ENCODE measurements around the gene PPP4R4. TPM values are rescaled to one million over a fixed set of nuclear protein-coding genes. Genes with fewer than 3 reads are reported as not detected.
"Not testable (repeated sequence)": the region's sequence is repeated elsewhere in the genome, so short reads cannot be mapped to it uniquely, and the experiment has no call there.

Gene PPP4R4
- total RNA-seq, 2 donors from 2014 or later: 2.6 to 6.7 TPM

GRCh38 chr14:94295360-94296180 is 121.4 kb downstream of the PPP4R4 start:
- DNase-seq: no peak
- no peak overlapping the region for H3K27ac Mint-ChIP-seq
- no peak for ATAC-seq
- no peaks in the 10 kb centered on the region for H3K4me1 Mint-ChIP-seq
- no peaks in the 10 kb centered on the region for H3K36me3 Mint-ChIP-seq (ENCODE audit: low read depth)
- no peak overlapping the region for H3K4me3 Mint-ChIP-seq
- H3K27me3 Mint-ChIP-seq: peaks cover 38% of the 10 kb centered on the region
- no peaks in the 10 kb centered on the region for H3K9me3 ChIP-seq (ENCODE audit: control insufficient read depth, low read length, poor library complexity, severe bottlenecking)

- H3K4me3 Mint-ChIP-seq; DNase-seq; H3K36me3 Mint-ChIP-seq (ENCODE audit: low read depth); H3K27ac Mint-ChIP-seq; H3K9me3 ChIP-seq (ENCODE audit: control insufficient read depth, low read length, poor library complexity, severe bottlenecking); H3K4me1 Mint-ChIP-seq: not testable (repeated sequence)
- peaks cover 38% of the 10 kb centered on the region for H3K27me3 Mint-ChIP-seq
- ATAC-seq: peak; percentile 36
Observed at GRCh38 chr14:94296181-94296545, 122.0 kb downstream of the PPP4R4 start.

- no peaks in the 10 kb centered on the region for H3K9me3 ChIP-seq (ENCODE audit: control insufficient read depth, low read length, poor library complexity, severe bottlenecking)
- Mint-ChIP-seq H3K36me3 (ENCODE audit: low read depth) (no peaks in the 10 kb centered on the region), H3K27ac (no peak overlapping the region), H3K4me1 (no peaks in the 10 kb centered on the region), H3K27me3 (peaks cover 34% of the 10 kb centered on the region), H3K4me3 (no peak overlapping the region)
- DNase-seq (no peak), ATAC-seq (no peak)
Observed at GRCh38 chr14:94298130-94298529, 124.0 kb downstream of the PPP4R4 start.

GRCh38 chr14:94303111-94303510 is 129.0 kb downstream of the PPP4R4 start:
- ATAC-seq (no peak), DNase-seq (no peak)
- no peaks in the 10 kb centered on the region for H3K4me1 Mint-ChIP-seq
- peaks cover 6% of the 10 kb centered on the region for H3K27me3 Mint-ChIP-seq
- no peaks in the 10 kb centered on the region for H3K36me3 Mint-ChIP-seq (ENCODE audit: low read depth)
- no peak overlapping the region for H3K27ac Mint-ChIP-seq
- H3K9me3 ChIP-seq (ENCODE audit: control insufficient read depth, low read length, poor library complexity, severe bottlenecking): no peaks in the 10 kb centered on the region
- no peak overlapping the region for H3K4me3 Mint-ChIP-seq

GRCh38 chr14:94304243-94304642 is 130.1 kb downstream of the PPP4R4 start:
- no peaks in the 10 kb centered on the region for H3K9me3 ChIP-seq (ENCODE audit: control insufficient read depth, low read length, poor library complexity, severe bottlenecking)
- ATAC-seq: no peak
- Mint-ChIP-seq H3K36me3 (ENCODE audit: low read depth) (no peaks in the 10 kb centered on the region), H3K27ac (no peak overlapping the region), H3K27me3 (no peaks in the 10 kb centered on the region), H3K4me1 (no peaks in the 10 kb centered on the region), H3K4me3 (no peak overlapping the region)
- DNase-seq: no peak

GRCh38 chr14:94305620-94306019 is 131.5 kb downstream of the PPP4R4 start:
- Mint-ChIP-seq H3K4me1 (no peaks in the 10 kb centered on the region), H3K27me3 (no peaks in the 10 kb centered on the region), H3K4me3 (no peak overlapping the region), H3K27ac (no peak overlapping the region), H3K36me3 (ENCODE audit: low read depth) (no peaks in the 10 kb centered on the region)
- no peaks in the 10 kb centered on the region for H3K9me3 ChIP-seq (ENCODE audit: control insufficient read depth, low read length, poor library complexity, severe bottlenecking)
- ATAC-seq: no peak
- DNase-seq: no peak

GRCh38 chr14:94306047-94306978 is 132.2 kb downstream of the PPP4R4 start:
- H3K9me3 ChIP-seq (ENCODE audit: control insufficient read depth, low read length, poor library complexity, severe bottlenecking): no peaks in the 10 kb centered on the region
- H3K4me3 Mint-ChIP-seq: no peak overlapping the region
- no peaks in the 10 kb centered on the region for H3K36me3 Mint-ChIP-seq (ENCODE audit: low read depth)
- ATAC-seq (no peak), DNase-seq (no peak)
- H3K27ac Mint-ChIP-seq: no peak overlapping the region
- H3K4me1 Mint-ChIP-seq: no peaks in the 10 kb centered on the region
- no peaks in the 10 kb centered on the region for H3K27me3 Mint-ChIP-seq

- H3K4me3 Mint-ChIP-seq: no peak overlapping the region
- DNase-seq: no peak
- H3K36me3 Mint-ChIP-seq (ENCODE audit: low read depth): no peaks in the 10 kb centered on the region
- ATAC-seq: no peak
- no peaks in the 10 kb centered on the region for H3K9me3 ChIP-seq (ENCODE audit: control insufficient read depth, low read length, poor library complexity, severe bottlenecking)
- no peaks in the 10 kb centered on the region for H3K4me1 Mint-ChIP-seq
- H3K27me3 Mint-ChIP-seq: no peaks in the 10 kb centered on the region
- no peak overlapping the region for H3K27ac Mint-ChIP-seq
Observed at GRCh38 chr14:94307410-94307992, 133.4 kb downstream of the PPP4R4 start.

- DNase-seq (no peak), ATAC-seq (no peak)
- no peak overlapping the region for H3K4me3 Mint-ChIP-seq
- no peaks in the 10 kb centered on the region for H3K36me3 Mint-ChIP-seq (ENCODE audit: low read depth)
- no peaks in the 10 kb centered on the region for H3K27me3 Mint-ChIP-seq
- no peak overlapping the region for H3K27ac Mint-ChIP-seq
- no peaks in the 10 kb centered on the region for H3K4me1 Mint-ChIP-seq
- no peaks in the 10 kb centered on the region for H3K9me3 ChIP-seq (ENCODE audit: control insufficient read depth, low read length, poor library complexity, severe bottlenecking)
Observed at GRCh38 chr14:94309721-94310120, 135.6 kb downstream of the PPP4R4 start.

- no peak for DNase-seq
- no peaks in the 10 kb centered on the region for H3K9me3 ChIP-seq (ENCODE audit: control insufficient read depth, low read length, poor library complexity, severe bottlenecking)
- no peaks in the 10 kb centered on the region for H3K27me3 Mint-ChIP-seq
- H3K4me3 Mint-ChIP-seq: no peak overlapping the region
- no peak for ATAC-seq
- no peaks in the 10 kb centered on the region for H3K36me3 Mint-ChIP-seq (ENCODE audit: low read depth)
- no peak overlapping the region for H3K27ac Mint-ChIP-seq
- no peaks in the 10 kb centered on the region for H3K4me1 Mint-ChIP-seq
Observed at GRCh38 chr14:94310248-94310647, 136.1 kb downstream of the PPP4R4 start.

GRCh38 chr14:94312481-94313246 is 138.5 kb downstream of the PPP4R4 start:
- no peak overlapping the region for H3K27ac Mint-ChIP-seq
- no peaks in the 10 kb centered on the region for H3K27me3 Mint-ChIP-seq
- no peaks in the 10 kb centered on the region for H3K4me1 Mint-ChIP-seq
- ATAC-seq: no peak
- H3K9me3 ChIP-seq (ENCODE audit: control insufficient read depth, low read length, poor library complexity, severe bottlenecking): no peaks in the 10 kb centered on the region
- H3K36me3 Mint-ChIP-seq (ENCODE audit: low read depth): no peaks in the 10 kb centered on the region
- H3K4me3 Mint-ChIP-seq: no peak overlapping the region
- DNase-seq: no peak

GRCh38 chr14:94313991-94314655 is 140.0 kb downstream of the PPP4R4 start:
- no peak overlapping the region for H3K4me3 Mint-ChIP-seq
- H3K27me3 Mint-ChIP-seq: no peaks in the 10 kb centered on the region
- no peaks in the 10 kb centered on the region for H3K4me1 Mint-ChIP-seq
- ATAC-seq (no peak), DNase-seq (no peak)
- H3K27ac Mint-ChIP-seq: no peak overlapping the region
- no peaks in the 10 kb centered on the region for H3K36me3 Mint-ChIP-seq (ENCODE audit: low read depth)
- H3K9me3 ChIP-seq (ENCODE audit: control insufficient read depth, low read length, poor library complexity, severe bottlenecking): no peaks in the 10 kb centered on the region
